ENCODE measurements around the gene UBL7. TPM values are rescaled to one million over a fixed set of nuclear protein-coding genes. Genes with fewer than 3 reads are reported as not detected.

The UBL7 gene
- total RNA-seq, 2 experiments from 2014 or later: 14.3 to 17.1 TPM

- no peak for TF ChIP-seq CTCF (IDR thresholded peaks at IDR 0.05)
- H3K4me1 ChIP-seq (ENCODE audit: insufficient read depth, low read length): no peaks in the 10 kb centered on the region
- no peaks in the 10 kb centered on the region for H3K9me3 ChIP-seq (ENCODE audit: control insufficient read depth in 1 of 2, insufficient read depth in 1 of 2, low read length in 2 of 2)
- H3K4me1 Mint-ChIP-seq (ENCODE audit: low read depth): peaks cover 11% of the 10 kb centered on the region
- H3K9me3 Mint-ChIP-seq: no peaks in the 10 kb centered on the region
- no peak overlapping the region for H3K27ac ChIP-seq (ENCODE audit: low read depth in 1 of 2, low read length in 2 of 2)
- H3K36me3 Mint-ChIP-seq (ENCODE audit: low read depth): peaks cover 99% of the 10 kb centered on the region
- no peak for DNase-seq
- no peaks in the 10 kb centered on the region for H3K27me3 ChIP-seq (ENCODE audit: control insufficient read depth in 1 of 2, insufficient read depth in 2 of 2, low read length in 2 of 2)
- H3K4me3 Mint-ChIP-seq: no peak overlapping the region
- ChIA-PET CTCF (no interaction called here), POLR2A (interaction anchor here (0.9 kb wide), 1 partner anchor 11 kb away, joined by 3 read pairs; the partner anchor contains the start of gene UBL7)
- no peak overlapping the region for H3K27ac Mint-ChIP-seq
- H3K27me3 Mint-ChIP-seq: no peaks in the 10 kb centered on the region
- H3K36me3 ChIP-seq (ENCODE audit: insufficient read depth, low read length): peaks cover 94% of the 10 kb centered on the region
- intact Hi-C loops (cut with DNase I, micrococcal nuclease): loop anchor here in 1 of 2 experiments (10.0 kb wide), 1 partner anchor 315 kb away; no protein-coding TSS in a partner anchor
- ATAC-seq (ENCODE audit: poor library complexity): no peak
- no peak overlapping the region for H3K4me3 ChIP-seq (ENCODE audit: low read length)
These were observed 11.2 kb downstream of the UBL7 start for GRCh38 chr15:74449643-74450205.

GRCh38 chr15:74449095-74449494 is 11.9 kb downstream of the UBL7 start:
- peaks cover 99% of the 10 kb centered on the region for H3K36me3 Mint-ChIP-seq (ENCODE audit: low read depth)
- no peak overlapping the region for H3K4me3 Mint-ChIP-seq
- POLR2A ChIA-PET: no interaction called here

GRCh38 chr15:74445816-74446763 is 14.9 kb downstream of the UBL7 start:
- Mint-ChIP-seq H3K27me3 (no peaks in the 10 kb centered on the region), H3K4me3 (no peak overlapping the region), H3K4me1 (ENCODE audit: low read depth) (no peaks in the 10 kb centered on the region), H3K9me3 (no peaks in the 10 kb centered on the region), H3K36me3 (ENCODE audit: low read depth) (peaks cover 71% of the 10 kb centered on the region), H3K27ac (no peak overlapping the region)
- CTCF ChIA-PET: no interaction called here
- Histone ChIP-seq H3K4me3 (ENCODE audit: low read length) (no peak overlapping the region), H3K27ac (ENCODE audit: low read depth in 1 of 2, low read length in 2 of 2) (no peak overlapping the region), H3K27me3 (ENCODE audit: control insufficient read depth in 1 of 2, insufficient read depth in 2 of 2, low read length in 2 of 2) (no peaks in the 10 kb centered on the region), H3K9me3 (ENCODE audit: control insufficient read depth in 1 of 2, insufficient read depth in 1 of 2, low read length in 2 of 2) (no peaks in the 10 kb centered on the region), H3K36me3 (ENCODE audit: insufficient read depth, low read length) (peaks cover 61% of the 10 kb centered on the region), H3K4me1 (ENCODE audit: insufficient read depth, low read length) (no peaks in the 10 kb centered on the region)
- no peak for DNase-seq
- POLR2A ChIA-PET: no interaction called here
- intact Hi-C loops (cut with DNase I, micrococcal nuclease): loop anchor here in 1 of 2 experiments (10.0 kb wide), 1 partner anchor 319 kb away; no protein-coding TSS in a partner anchor
- no peak for TF ChIP-seq CTCF (IDR thresholded peaks at IDR 0.05)
- no peak for ATAC-seq (ENCODE audit: poor library complexity)

More at GRCh38 chr15:74449095-74449494, 11.9 kb downstream of the UBL7 start:
- DNase-seq: no peak
- peaks cover 5% of the 10 kb centered on the region for H3K4me1 Mint-ChIP-seq (ENCODE audit: low read depth)
- no peak overlapping the region for H3K4me3 ChIP-seq (ENCODE audit: low read length)
- ATAC-seq (ENCODE audit: poor library complexity): no peak
- TF ChIP-seq CTCF (IDR thresholded peaks at IDR 0.05): no peak
- H3K27ac Mint-ChIP-seq: no peak overlapping the region
- no peaks in the 10 kb centered on the region for H3K27me3 ChIP-seq (ENCODE audit: control insufficient read depth in 1 of 2, insufficient read depth in 2 of 2, low read length in 2 of 2)
- no peak overlapping the region for H3K27ac ChIP-seq (ENCODE audit: low read depth in 1 of 2, low read length in 2 of 2)
- no peaks in the 10 kb centered on the region for H3K4me1 ChIP-seq (ENCODE audit: insufficient read depth, low read length)
- H3K9me3 Mint-ChIP-seq: no peaks in the 10 kb centered on the region
- no peaks in the 10 kb centered on the region for H3K9me3 ChIP-seq (ENCODE audit: control insufficient read depth in 1 of 2, insufficient read depth in 1 of 2, low read length in 2 of 2)
- intact Hi-C loops (cut with DNase I, micrococcal nuclease): loop anchor here in 1 of 2 experiments (10.0 kb wide), 1 partner anchor 316 kb away; no protein-coding TSS in a partner anchor
- H3K36me3 ChIP-seq (ENCODE audit: insufficient read depth, low read length): peaks cover 89% of the 10 kb centered on the region
- no peaks in the 10 kb centered on the region for H3K27me3 Mint-ChIP-seq
- CTCF ChIA-PET: no interaction called here

All from CD4-positive, alpha-beta T cell (primary cell).